ENCODE results near the gene IFITM1. TPM values are rescaled to one million over a fixed set of nuclear protein-coding genes. Genes with fewer than 3 reads are reported as not detected.

The IFITM1 gene
- total RNA-seq, 1 experiment from 2014 or later: 544 TPM

GRCh38 chr11:359181-359714 lies 45.4 kb downstream of the IFITM1 start:
- Mint-ChIP-seq H3K27ac (no peak overlapping the region), H3K27me3 (ENCODE audit: low read depth) (peaks cover 16% of the 10 kb centered on the region), H3K36me3 (peaks cover 13% of the 10 kb centered on the region), H3K9me3 (peaks cover 22% of the 10 kb centered on the region), H3K4me1 (peaks cover 9% of the 10 kb centered on the region), H3K4me3 (no peak overlapping the region)
- CTCF ChIA-PET: interaction anchor here (0.5 to 1.8 kb wide), 3 partner anchors 55 to 174 kb away, joined by 3 to 11 read pairs (median 4); partner anchors contain the start of gene SIGIRR
- TF ChIP-seq ZNF396 (CRISPR knock-in tag; IDR thresholded peaks at IDR 0.05; ENCODE audit: borderline replicate concordance) (no peak), MYBL2 (CRISPR knock-in tag; IDR thresholded peaks at IDR 0.05) (no peak), ATF1 (CRISPR knock-in tag; IDR thresholded peaks at IDR 0.05) (no peak), SMAD3 (CRISPR knock-in tag; IDR thresholded peaks at IDR 0.05; ENCODE audit: borderline replicate concordance) (no peak), ATF3 (CRISPR knock-in tag; conservative IDR thresholded peaks at IDR 0.05) (no peak), CBFB (CRISPR knock-in tag; IDR thresholded peaks at IDR 0.05; ENCODE audit: low read depth) (no peak), ZNF416 (CRISPR knock-in tag; IDR thresholded peaks at IDR 0.05) (no peak), TEAD1 (CRISPR knock-in tag; IDR thresholded peaks at IDR 0.05) (no peak), PRDM15 (CRISPR knock-in tag; IDR thresholded peaks at IDR 0.05) (no peak), PREB (CRISPR knock-in tag; IDR thresholded peaks at IDR 0.05; ENCODE audit: borderline replicate concordance) (no peak), AR (CRISPR knock-in tag; IDR thresholded peaks at IDR 0.05) (no peak), FOXJ3 (CRISPR knock-in tag; IDR thresholded peaks at IDR 0.05; ENCODE audit: borderline replicate concordance) (no peak), OVOL2 (CRISPR knock-in tag; IDR thresholded peaks at IDR 0.05; ENCODE audit: borderline replicate concordance) (no peak), SMAD4 (CRISPR knock-in tag; IDR thresholded peaks at IDR 0.05) (no peak), ATF2 (CRISPR knock-in tag; IDR thresholded peaks at IDR 0.05; ENCODE audit: borderline replicate concordance, low read depth) (no peak), CREB1 (CRISPR knock-in tag; IDR thresholded peaks at IDR 0.05) (no peak), HMGXB4 (CRISPR knock-in tag; IDR thresholded peaks at IDR 0.05) (no peak), ZNF317 (CRISPR knock-in tag; IDR thresholded peaks at IDR 0.05; ENCODE audit: borderline replicate concordance, low read depth) (no peak), JAZF1 (CRISPR knock-in tag; IDR thresholded peaks at IDR 0.05) (no peak)
- POLR2A ChIA-PET: no interaction called here
- ATAC-seq (no peak), DNase-seq (ENCODE audit: low spot score) (no peak)
